ENCODE data around the gene CUX1.

GRCh38 chr7:102099474-102099873 is 282.0 kb downstream of the CUX1 start:
- TF ChIP-seq, protein P1, sequence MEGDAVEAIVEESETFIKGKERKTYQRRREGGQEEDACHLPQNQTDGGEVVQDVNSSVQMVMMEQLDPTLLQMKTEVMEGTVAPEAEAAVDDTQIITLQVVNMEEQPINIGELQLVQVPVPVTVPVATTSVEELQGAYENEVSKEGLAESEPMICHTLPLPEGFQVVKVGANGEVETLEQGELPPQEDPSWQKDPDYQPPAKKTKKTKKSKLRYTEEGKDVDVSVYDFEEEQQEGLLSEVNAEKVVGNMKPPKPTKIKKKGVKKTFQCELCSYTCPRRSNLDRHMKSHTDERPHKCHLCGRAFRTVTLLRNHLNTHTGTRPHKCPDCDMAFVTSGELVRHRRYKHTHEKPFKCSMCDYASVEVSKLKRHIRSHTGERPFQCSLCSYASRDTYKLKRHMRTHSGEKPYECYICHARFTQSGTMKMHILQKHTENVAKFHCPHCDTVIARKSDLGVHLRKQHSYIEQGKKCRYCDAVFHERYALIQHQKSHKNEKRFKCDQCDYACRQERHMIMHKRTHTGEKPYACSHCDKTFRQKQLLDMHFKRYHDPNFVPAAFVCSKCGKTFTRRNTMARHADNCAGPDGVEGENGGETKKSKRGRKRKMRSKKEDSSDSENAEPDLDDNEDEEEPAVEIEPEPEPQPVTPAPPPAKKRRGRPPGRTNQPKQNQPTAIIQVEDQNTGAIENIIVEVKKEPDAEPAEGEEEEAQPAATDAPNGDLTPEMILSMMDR (IDR thresholded peaks at IDR 0.05) = no peak
- TF ChIP-seq POLR2A (IDR thresholded peaks at IDR 0.05) (no peak), EP300 (IDR thresholded peaks at IDR 0.05) (no peak)

Data from suprapubic skin (tissue), 3 donors.